Measurements from ENCODE around the gene PDIA2. TPM values are rescaled to one million over a fixed set of nuclear protein-coding genes. Genes with fewer than 3 reads are reported as not detected.

Gene PDIA2
- total RNA-seq (under 1 TPM in 1 of 2 donors, not detected in 1; 0.09 TPM), polyA plus RNA-seq (under 1 TPM in 1 of 2 donors, not detected in 1; 0.03 TPM)

- no peak within 1 kb of the TSS for H3K27ac ChIP-seq (ENCODE audit: low read depth in 1 of 2, low read length in 2 of 2)
- 76% methylated on average over 25 of the region's 25 CpGs for WGBS
- TF ChIP-seq RAD21 (IDR thresholded peaks at IDR 0.05) (no peak), JUND (IDR thresholded peaks at IDR 0.05) (no peak)
These were observed at the start of gene PDIA2 for GRCh38 chr16:283033-283805. PDIA2 (plus strand) TSS chr16:283164; CDS start chr16:283170, 6 bp downstream.

GRCh38 chr16:234468-235305 is 48.3 kb upstream of the PDIA2 start, which contains the start of gene FAM234A:
FAM234A (plus strand) TSS chr16:234821; CDS start chr16:254414, 19,593 bp downstream.
- WGBS: under 1% methylated on average over 85 of the region's 85 CpGs
- peak; percentile 95 for DNase-seq (ENCODE audit: low spot score)
- peak within 1 kb of the TSS; percentile 83 to 95 for H3K27ac ChIP-seq (ENCODE audit: low read depth in 1 of 2, low read length in 2 of 2)
- peaks cover under 1 to 12% (median 7%) of the 10 kb centered on the region in 4 donors for H3K4me1 ChIP-seq (ENCODE audit: control insufficient read depth in 4 of 4, insufficient read depth in 4 of 4, low read length in 3 of 4)
- no peaks in the 10 kb centered on the region for H3K27me3 ChIP-seq (ENCODE audit: control insufficient read depth in 4 of 4, insufficient read depth in 4 of 4, low read length in 3 of 4)
- TF ChIP-seq YY1 (IDR thresholded peaks at IDR 0.05) (peak; percentile 91), TAF1 (conservative IDR thresholded peaks at IDR 0.05) (peak; percentile 27), GABPA (IDR thresholded peaks at IDR 0.05 in 1 of 2, conservative IDR thresholded peaks at IDR 0.05 in 1 of 2) (peak; percentile 66 to 90), REST (IDR thresholded peaks at IDR 0.05) (no peak), HNF4G (IDR thresholded peaks at IDR 0.05) (no peak), EGR1 (IDR thresholded peaks at IDR 0.05; ENCODE audit: low read depth in 2 of 2) (peak; percentile 65 to 86), JUND (IDR thresholded peaks at IDR 0.05) (no peak), SP1 (IDR thresholded peaks at IDR 0.05) (no peak)
- peak within 1 kb of the TSS; percentile 71 to 86 (median 84) for H3K4me3 ChIP-seq (ENCODE audit: low read depth in 1 of 3, low read length in 3 of 3)
- H3K9ac ChIP-seq (ENCODE audit: low read depth in 1 of 2, low read length in 2 of 2): peak within 1 kb of the TSS; percentile 83 to 92
- peaks cover 0 to 3% (median 0%) of the 10 kb centered on the region in 4 donors for H3K36me3 ChIP-seq (ENCODE audit: control insufficient read depth in 4 of 4, insufficient read depth in 3 of 4, low read depth in 1 of 4, low read length in 3 of 4)
- no peaks in the 10 kb centered on the region for H3K9me3 ChIP-seq (ENCODE audit: control insufficient read depth in 4 of 4, low read length in 3 of 4)

More at GRCh38 chr16:283033-283805, at the start of gene PDIA2:
- Histone ChIP-seq H3K36me3 (ENCODE audit: control insufficient read depth in 4 of 4, insufficient read depth in 3 of 4, low read depth in 1 of 4, low read length in 3 of 4) (peaks cover 0 to 9% (median 4%) of the 10 kb centered on the region in 4 donors), H3K4me3 (ENCODE audit: low read depth in 1 of 3, low read length in 3 of 3) (no peak within 1 kb of the TSS), H3K27me3 (ENCODE audit: control insufficient read depth in 4 of 4, insufficient read depth in 4 of 4, low read length in 3 of 4) (peaks cover 0 to 11% (median 0%) of the 10 kb centered on the region in 4 donors), H3K9me3 (ENCODE audit: control insufficient read depth in 4 of 4, low read length in 3 of 4) (no peaks in the 10 kb centered on the region), H3K4me1 (ENCODE audit: control insufficient read depth in 4 of 4, insufficient read depth in 4 of 4, low read length in 3 of 4) (peaks cover 0 to 9% (median 3%) of the 10 kb centered on the region in 4 donors), H3K9ac (ENCODE audit: low read depth in 1 of 2, low read length in 2 of 2) (no peak within 1 kb of the TSS)
- DNase-seq (ENCODE audit: low spot score): no peak

GRCh38 chr16:239948-240277 is 43.1 kb upstream of the PDIA2 start:
- no peaks in the 10 kb centered on the region for H3K27me3 ChIP-seq (ENCODE audit: control insufficient read depth in 4 of 4, insufficient read depth in 4 of 4, low read length in 3 of 4)
- peaks cover 0 to 11% (median 4%) of the 10 kb centered on the region in 4 donors for H3K4me1 ChIP-seq (ENCODE audit: control insufficient read depth in 4 of 4, insufficient read depth in 4 of 4, low read length in 3 of 4)
- H3K27ac ChIP-seq (ENCODE audit: low read depth in 1 of 2, low read length in 2 of 2): no peak overlapping the region
- no peak for DNase-seq (ENCODE audit: low spot score)
- H3K9me3 ChIP-seq (ENCODE audit: control insufficient read depth in 4 of 4, low read length in 3 of 4): no peaks in the 10 kb centered on the region
- no peak overlapping the region for H3K4me3 ChIP-seq (ENCODE audit: low read depth in 1 of 3, low read length in 3 of 3)
- WGBS: 66% methylated on average over 3 of the region's 3 CpGs
- H3K36me3 ChIP-seq (ENCODE audit: control insufficient read depth in 4 of 4, insufficient read depth in 3 of 4, low read depth in 1 of 4, low read length in 3 of 4): peaks cover 0 to 6% (median 0%) of the 10 kb centered on the region in 4 donors
- H3K9ac ChIP-seq (ENCODE audit: low read depth in 1 of 2, low read length in 2 of 2): no peak overlapping the region
- TF ChIP-seq JUND (IDR thresholded peaks at IDR 0.05) (no peak), RAD21 (IDR thresholded peaks at IDR 0.05) (no peak), TAF1 (conservative IDR thresholded peaks at IDR 0.05) (no peak), ATF3 (IDR thresholded peaks at IDR 0.05) (no peak), GABPA (IDR thresholded peaks at IDR 0.05 in 1 of 2, conservative IDR thresholded peaks at IDR 0.05 in 1 of 2) (no peak), SP1 (IDR thresholded peaks at IDR 0.05) (no peak), YY1 (IDR thresholded peaks at IDR 0.05) (no peak), HNF4G (IDR thresholded peaks at IDR 0.05) (no peak), EGR1 (IDR thresholded peaks at IDR 0.05; ENCODE audit: low read depth in 2 of 2) (no peak), FOXA1 (IDR thresholded peaks at IDR 0.05) (no peak), CTCF (IDR thresholded peaks at IDR 0.05; ENCODE audit: low read depth, low read length, missing input control) (no peak), ZBTB33 (IDR thresholded peaks at IDR 0.05) (no peak), NR2F2 (IDR thresholded peaks at IDR 0.05) (no peak), FOXA2 (IDR thresholded peaks at IDR 0.05) (no peak), HNF4A (conservative IDR thresholded peaks at IDR 0.05) (no peak)
